Embryonic facial prominence (tissue), 1 donor: ENCODE measurements around the gene COMT.
"Not testable (repeated sequence)": the region's sequence is repeated elsewhere in the genome, so short reads cannot be mapped to it uniquely, and the experiment has no call there.

ENCODE experiments used
- DNase-seq: peaks from one replicate; pipeline ENCODE4 v3.0.0-alpha.2; 2016; ENCODE audit errors: extremely low spot score

The COMT gene

DNA sequence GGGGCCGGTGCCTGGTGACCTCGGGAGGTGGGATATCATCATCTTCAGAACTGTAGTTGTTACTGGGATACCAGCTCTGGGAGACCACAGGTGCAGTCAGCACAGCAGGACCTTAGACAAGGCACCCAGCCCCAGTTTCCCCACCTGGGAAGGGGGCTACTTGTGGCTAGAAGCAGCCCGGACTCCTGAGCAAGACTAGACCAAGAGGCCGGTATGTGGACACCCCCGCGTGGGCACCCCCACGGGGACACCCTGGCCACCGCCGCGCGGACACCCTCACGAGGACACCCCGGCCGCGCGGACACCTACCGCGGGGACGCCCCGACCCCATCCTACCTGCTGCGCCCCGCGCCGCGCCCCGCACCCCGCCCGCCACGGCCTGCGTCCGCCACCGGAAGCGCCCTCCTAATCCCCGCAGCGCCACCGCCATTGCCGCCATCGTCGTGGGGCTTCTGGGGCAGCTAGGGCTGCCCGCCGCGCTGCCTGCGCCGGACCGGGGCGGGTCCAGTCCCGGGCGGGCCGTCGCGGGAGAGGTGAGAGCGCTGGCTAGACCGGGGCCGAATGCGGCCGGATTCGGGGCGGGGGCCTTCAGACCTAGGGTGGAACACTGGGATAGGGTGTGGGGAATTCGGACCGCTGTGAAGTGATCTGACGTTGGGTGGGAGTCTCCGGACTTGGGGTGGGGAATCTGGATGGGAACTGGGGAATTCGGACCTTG is at the start of gene COMT, which contains the start of gene TXNRD2:
COMT (plus strand) TSS at position 408 of the 718 bp plus-strand sequence. CDS start 20,755 bp downstream, outside the sequence.
TXNRD2 (minus strand) TSS at position 454 of the 718 bp plus-strand sequence; CDS start at position 439, 15 bp downstream.
- DNase-seq = no peak

DNA sequence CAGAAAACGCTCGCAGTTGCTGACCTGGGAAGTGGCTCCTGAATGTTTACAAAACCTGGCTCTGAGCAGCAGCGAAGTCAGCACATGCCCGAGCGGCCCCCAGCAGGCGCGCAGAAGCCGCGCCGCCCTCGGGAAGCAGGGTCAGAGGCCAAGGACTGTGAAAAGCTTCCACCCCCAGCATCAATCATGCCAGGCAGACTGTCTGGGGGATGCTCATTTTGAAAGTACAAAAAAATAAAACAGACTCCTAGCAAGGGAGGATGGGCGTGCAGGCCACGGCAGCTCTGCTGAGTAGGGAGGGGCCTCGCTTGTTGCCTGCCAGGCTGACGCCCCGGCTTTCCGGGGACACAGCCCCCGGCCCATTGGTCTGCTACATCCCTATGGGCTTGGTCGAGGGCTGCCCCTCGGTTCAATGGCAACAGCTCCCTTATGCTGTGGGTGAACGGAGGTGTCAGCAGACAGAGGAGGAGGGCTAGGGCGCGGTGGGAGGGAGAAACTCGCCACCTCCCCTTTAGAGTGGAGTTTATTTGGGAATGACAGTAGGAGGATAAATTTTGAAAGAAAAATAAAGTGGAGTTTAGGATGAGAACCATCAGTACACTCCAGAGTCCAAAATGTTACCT is 49.2 kb upstream of the COMT start:
- no peak for DNase-seq

DNA sequence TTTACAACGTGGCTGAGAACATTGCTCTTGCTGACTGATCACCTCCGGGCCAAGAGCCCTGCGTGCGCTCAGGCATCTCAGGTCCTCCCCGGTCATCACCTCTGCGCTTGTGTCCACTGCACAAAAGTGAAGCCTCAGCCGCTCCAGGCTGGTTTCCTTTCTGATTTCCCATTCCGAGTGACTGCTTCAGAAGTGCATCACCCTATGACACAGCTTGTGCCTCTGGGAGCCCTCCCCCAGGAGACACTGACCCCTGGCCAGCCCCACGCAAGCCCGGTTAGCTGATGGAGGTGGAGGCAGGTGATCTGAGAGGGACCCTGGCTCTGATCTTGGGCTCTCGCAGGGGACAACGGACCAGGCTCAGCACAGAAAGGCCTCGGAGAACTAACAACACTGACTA is 48.6 kb upstream of the COMT start:
- DNase-seq = no peak

DNA sequence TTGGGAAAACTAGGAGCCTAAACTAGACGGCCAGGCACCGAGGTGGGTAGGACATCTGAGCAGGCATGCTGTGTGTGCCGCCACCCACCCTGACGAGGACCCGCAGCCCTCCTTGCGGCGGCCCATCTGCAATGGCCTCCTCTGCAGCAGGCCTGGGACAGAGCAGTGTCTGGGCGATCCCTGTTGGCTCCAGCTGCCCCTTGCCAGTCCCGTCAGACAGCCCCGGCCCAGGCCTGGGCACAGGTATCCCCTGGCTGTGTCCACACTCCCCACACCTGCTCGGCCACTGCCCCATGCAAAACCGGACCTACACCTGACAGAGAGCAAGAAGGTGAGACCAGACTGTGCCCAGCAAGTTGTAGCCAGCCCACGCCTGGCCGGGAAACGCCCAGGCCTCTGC is 48.2 kb upstream of the COMT start:
- DNase-seq = no peak

GRCh38 chr22:19895160-19895849 is 46.3 kb upstream of the COMT start:
- no peak for DNase-seq

- no peak for DNase-seq
These were observed 44.8 kb upstream of the COMT start for GRCh38 chr22:19896665-19897355.

DNA sequence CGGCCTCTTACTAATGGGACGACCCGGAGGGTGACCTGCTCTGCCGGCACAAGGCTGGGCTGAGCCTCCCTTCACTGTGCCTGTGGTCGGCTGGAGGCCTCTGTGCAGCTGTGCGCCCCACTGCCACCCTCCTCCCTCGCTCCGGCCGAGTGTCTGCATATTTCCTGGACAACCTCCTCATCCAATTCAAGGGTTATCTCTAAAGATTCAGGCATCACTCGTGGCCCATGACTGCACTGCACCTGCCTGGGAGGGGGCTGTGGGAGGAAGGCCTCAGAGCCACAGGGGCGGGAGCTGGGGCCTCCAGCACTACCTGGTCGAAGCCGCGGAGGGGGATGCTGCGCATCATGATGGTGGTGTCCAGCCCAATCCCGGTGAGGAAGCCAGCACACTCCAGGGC is 43.8 kb upstream of the COMT start:
- no peak for DNase-seq

DNA sequence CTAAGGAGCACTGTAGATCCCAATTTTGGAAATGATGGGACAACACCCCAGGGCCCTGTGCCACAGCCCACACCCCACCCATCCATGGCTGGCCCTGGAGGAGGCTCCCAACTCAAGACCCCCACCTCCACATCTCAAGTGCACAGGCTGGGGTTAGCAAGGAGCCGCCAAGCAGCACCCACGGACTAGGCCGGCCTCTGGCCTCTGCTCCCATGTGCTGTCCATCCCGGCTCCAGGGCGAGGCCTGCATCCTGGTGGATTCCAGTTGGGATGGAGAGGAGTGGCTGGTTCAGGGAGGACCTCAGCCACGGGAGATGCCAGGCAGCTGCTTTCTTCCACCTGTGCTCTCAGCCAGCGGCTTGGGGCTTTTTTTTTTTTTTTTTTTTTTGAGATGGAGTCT is 43.4 kb upstream of the COMT start:
- DNase-seq = no peak

DNA sequence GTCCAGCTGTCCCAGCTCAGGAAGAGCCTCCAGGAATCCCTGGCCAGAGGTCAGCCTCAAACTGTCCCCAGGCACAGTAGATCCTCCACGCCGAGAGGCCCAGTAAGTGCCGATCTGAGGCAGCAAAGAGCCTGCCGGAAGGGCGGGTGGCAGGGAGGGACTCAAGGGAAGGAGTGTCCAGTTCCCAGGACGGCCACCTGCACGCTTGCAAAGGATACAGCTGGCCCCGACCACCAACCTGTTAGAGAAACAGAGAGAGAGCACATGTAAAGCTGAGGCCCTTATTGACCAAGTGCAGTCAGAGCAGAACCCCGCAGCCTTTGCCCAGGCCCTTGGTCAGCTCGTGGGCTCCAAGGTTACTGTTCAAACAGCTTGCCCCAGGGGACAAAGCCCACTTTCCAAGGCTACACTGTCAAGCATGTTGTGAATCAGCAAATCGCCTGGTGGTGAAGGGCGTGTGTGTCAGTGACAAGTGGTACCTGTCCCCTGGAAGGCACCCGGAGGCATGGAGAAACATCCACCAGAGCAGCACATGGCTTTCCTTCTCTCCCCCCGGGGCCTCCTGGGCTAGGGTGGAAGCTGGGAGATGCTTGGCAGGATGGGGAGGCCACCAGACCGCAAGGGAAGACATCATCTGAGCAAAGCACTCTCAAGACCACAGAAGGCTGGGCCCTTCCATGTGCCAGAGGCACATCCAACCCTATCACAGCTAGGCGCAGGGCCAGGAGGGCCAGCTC is 42.6 kb upstream of the COMT start:
- DNase-seq = no peak

DNA sequence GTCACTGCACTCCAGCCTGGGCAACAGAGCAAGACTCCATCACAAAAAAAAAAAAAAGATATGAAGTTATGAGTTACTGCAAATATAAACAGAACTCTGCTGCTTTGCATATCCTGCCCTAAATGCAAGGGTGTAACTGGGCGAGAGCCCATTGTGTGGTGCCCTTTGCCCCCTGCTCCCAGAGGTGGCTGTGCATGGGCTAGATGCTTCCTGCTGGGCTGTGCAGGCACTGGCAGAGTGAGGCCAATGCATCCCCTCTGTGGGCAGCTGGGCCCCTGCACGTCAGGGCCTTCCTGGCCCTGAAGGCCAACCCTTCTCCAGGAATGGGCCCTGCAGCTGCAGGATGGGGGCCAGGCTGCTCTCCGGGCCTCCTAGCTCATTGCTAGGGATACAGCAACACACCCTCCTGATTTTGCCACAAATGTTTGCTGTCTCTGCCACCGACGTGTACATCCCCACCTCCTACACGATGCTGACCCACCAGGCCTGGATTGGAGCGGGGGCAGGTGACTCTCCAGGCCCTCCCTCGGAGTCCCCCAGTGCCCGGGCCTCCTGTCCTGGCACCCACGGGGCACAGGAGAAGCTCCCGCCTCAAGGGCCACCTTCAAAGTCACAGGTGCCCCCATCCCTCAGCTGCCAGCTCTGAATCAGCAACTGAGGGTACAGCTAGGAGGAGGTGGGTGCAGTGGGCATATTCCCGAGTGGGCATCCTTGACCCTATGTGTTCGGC is 40.7 kb upstream of the COMT start:
- DNase-seq = no peak

DNA sequence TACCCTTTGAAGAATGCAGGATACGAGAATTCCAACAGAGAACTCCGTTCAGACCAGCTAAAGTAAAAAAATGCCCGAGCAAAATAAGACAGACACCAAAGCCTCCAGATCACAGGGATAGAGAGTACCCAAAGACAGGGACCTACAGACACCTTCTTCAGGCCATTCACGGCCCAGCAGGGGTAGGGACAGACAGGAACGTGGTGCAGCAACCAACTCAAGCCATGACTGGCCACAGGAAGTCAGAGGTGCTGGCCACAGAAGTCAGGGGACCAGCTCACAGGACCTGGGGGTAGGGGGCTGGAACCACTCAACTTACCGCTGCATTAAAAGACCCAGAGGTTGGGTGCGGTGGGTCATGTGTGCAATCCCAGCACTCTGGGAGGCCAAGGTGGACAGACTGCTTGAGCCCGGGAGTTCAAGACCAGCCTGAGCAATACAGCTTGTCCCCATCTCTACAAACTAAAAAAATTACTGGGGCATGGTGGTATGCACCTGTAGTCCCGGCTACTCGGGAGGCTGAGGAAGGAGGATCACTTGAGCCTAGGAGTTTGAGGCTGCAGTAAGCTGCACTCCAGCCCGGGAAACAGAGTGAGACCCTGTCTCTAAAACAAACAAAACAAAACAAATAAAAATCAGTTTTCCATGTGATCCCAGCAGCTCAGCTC is 39.9 kb upstream of the COMT start:
- no peak for DNase-seq

GRCh38 chr22:19902245-19902715 is 39.3 kb upstream of the COMT start:
- DNase-seq = no peak

- no peak for DNase-seq
These were observed 38.5 kb upstream of the COMT start for GRCh38 chr22:19903031-19903430.

- DNase-seq = no peak
These were observed 38.1 kb upstream of the COMT start for GRCh38 chr22:19903513-19903912.

DNA sequence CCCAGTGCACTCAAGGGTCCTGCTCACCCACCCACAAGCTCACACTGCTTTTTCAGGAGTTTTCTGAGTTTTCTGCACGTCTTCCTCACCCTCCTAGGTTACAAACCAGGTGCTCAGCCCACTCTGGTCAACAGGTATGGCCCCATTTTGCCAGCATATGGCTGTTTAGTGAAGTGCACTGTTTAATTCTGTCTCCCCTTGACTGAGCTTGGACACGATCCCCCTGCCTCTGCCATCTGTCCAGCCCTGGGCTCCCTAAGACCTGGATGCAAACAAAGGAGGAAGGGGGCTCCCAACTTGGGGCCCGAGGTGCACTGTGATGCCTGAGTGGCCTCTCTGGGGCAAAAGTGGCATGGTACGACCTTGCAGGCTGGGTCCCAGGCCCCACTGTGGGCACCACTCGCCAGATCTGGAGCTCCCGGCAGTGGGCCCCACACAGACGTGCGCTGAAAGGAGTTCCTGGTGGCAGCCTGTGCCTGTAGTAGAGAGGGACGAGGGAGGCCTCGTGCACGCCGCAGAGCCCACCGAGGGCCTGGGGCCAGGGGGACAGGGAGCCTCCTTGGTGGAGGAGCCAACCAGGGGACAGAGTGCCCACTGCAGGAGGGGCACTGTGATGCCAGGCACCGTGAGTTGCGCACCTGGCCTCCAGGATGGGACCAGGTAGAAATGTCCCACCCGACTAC is 37.3 kb upstream of the COMT start:
- DNase-seq = no peak

- DNase-seq = no peak
These were observed 36.6 kb upstream of the COMT start for GRCh38 chr22:19904935-19905334.

GRCh38 chr22:19905347-19906276 is 36.0 kb upstream of the COMT start:
- no peak for DNase-seq

- not testable (repeated sequence) for DNase-seq
These were observed 34.7 kb upstream of the COMT start for GRCh38 chr22:19906864-19907263.
